DMS 273 (cell line): Measurements from ENCODE around the gene TWNK.
"Not testable (repeated sequence)": the region's sequence is repeated elsewhere in the genome, so short reads cannot be mapped to it uniquely, and the experiment has no call there.

Source experiments
- DNase-seq: peaks from one replicate; lab custom pipeline; 2025; ENCODE audit not compliant: unreplicated experiment; lab: John Stamatoyannopoulos, UW

The TWNK gene

GRCh38 chr10:100972904-100973535 lies 14.3 kb upstream of the TWNK start:
- DNase-seq: no peak

DNA sequence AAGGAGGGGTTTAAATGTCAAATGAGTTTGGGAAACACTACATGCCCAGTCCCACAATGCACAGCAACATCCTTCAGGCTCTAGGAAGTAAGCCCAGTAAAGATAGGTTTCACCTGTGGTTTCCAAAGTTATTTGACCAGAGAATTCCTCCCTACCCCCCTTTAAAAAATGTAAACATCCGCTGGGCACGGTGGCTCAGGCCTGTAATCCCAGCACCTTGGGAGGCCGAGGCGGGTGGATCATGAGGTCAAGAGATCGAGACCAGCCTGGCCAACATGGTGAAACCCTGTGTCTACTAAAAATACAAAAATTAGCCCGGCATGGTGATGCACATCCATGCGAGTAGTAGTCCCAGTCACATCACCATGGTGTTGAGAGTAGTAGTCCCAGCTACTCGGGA lies 11.9 kb upstream of the TWNK start:
- DNase-seq: not testable (repeated sequence)

- no peak for DNase-seq
Observed at GRCh38 chr10:100976906-100977305, 10.4 kb upstream of the TWNK start.

DNA sequence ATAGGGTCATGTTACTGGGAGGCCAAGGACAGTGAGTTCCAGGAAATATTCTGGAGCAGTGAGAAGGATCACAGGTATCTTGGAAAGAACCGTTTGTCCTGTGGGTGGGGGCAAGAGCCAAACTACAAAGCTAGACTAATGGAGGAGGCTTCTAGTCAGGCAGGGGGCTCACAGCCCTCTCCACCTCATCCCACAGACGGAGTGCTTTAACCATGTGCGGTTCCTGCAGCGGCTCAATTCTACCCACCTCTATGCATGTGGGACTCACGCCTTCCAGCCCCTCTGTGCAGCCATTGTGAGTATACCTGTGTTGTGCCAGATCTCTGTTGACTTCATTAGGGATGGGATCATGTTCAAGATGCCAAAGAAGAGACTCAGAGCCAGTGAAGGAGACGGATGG lies 9.9 kb upstream of the TWNK start:
- DNase-seq: no peak

DNA sequence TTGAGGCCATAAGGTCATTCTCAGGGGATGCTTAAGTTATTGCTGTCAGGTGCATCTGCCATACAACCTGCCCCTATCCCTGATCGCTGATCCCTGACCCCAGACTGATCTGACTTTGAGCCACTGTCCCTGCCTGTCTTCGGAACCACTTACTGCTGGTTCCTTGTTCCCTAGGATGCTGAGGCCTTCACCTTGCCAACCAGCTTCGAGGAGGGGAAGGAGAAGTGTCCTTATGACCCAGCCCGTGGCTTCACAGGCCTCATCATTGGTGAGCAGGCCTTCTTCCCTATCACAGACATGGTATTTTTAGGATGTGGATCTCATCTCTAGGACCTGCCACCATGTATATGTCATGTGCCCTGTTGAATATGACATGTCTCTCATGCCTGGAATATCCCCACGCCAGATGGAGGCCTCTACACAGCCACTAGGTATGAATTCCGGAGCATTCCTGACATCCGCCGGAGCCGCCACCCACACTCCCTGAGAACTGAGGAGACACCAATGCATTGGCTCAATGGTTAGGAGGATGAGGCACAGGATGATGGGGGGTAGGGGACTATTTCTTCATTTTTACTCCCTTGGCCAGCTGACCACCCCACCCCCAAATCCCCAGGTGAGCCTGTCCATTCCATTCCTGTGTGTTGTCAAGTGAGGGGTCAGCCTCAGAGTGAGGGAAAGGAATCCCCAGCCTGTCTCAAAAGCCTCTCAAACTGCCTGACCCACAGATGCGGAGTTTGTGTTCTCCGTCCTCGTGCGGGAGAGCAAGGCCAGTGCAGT lies 9.0 kb upstream of the TWNK start:
- no peak for DNase-seq

- no peak for DNase-seq
Observed at GRCh38 chr10:100978901-100979195, 8.5 kb upstream of the TWNK start.

GRCh38 chr10:100979791-100980272 lies 7.5 kb upstream of the TWNK start:
- DNase-seq: no peak

DNA sequence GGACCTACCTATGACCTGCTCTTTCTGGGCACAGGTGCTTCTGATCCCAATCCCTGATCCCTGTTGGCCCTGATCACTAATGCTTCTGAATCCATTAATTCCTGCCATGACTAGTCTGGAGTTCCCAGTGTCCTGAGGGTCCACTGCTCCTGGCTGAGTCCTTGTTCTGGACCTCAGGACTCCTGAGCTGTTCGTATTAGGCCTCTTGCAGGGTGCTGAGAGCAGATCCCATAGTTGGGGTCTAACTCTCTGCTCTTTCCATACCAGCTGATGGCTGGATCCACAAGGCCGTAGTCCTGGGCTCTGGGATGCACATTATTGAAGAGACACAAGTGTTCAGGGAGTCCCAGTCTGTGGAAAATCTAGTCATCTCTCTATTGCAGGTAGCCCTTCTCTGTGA lies 7.0 kb upstream of the TWNK start:
- no peak for DNase-seq

GRCh38 chr10:100980711-100981110 lies 6.6 kb upstream of the TWNK start:
- no peak for DNase-seq

GRCh38 chr10:100981178-100981772 lies 6.1 kb upstream of the TWNK start:
- DNase-seq: no peak

GRCh38 chr10:100982916-100983830 lies 4.2 kb upstream of the TWNK start:
- peak; percentile 50 for DNase-seq

GRCh38 chr10:100983868-100984671 lies 3.3 kb upstream of the TWNK start:
- DNase-seq: no peak

DNA sequence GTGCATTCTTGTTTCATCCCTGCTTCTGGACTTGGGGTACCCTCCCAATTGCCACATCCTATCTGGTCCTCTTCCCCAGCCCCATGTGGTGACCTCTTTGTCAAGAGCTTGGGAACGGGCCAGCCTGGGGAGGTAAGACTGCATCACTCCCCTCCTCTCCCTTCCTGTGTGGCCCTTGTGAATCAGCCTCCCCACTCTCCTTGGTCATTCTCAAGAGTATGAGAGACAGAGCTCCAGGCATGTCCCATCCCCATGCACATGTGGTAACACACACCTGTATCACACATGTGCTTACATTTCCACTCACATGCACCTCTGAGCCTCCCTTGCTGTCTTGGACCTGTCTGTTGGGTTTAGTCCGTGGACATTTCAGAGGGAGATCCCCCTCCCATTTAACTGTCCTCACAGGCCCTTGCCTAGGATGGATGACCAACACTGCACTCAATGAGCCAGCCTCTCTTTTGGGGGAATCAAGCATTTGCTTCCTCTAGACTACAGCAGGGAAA lies 2.6 kb upstream of the TWNK start:
- no peak for DNase-seq

- no peak for DNase-seq
Observed at GRCh38 chr10:100985336-100985735, 2.0 kb upstream of the TWNK start.

DNA sequence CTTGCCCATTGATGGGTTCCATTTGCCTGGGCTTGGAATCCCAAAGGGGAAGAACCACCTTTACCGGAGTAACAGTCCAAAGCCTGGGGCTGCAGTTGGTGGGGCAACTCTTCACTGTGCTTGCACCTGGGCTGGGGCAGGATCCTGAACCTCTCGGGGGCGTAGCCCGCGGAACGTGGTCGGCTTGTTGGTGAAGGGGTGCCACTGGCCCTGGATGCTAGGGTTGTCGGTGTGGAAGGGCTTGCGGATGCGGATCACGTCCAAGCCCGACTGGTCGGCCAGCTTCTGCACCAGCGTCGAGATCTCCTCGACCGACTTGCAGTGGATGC lies 756 bp upstream of the TWNK start:
- no peak for DNase-seq

DNA sequence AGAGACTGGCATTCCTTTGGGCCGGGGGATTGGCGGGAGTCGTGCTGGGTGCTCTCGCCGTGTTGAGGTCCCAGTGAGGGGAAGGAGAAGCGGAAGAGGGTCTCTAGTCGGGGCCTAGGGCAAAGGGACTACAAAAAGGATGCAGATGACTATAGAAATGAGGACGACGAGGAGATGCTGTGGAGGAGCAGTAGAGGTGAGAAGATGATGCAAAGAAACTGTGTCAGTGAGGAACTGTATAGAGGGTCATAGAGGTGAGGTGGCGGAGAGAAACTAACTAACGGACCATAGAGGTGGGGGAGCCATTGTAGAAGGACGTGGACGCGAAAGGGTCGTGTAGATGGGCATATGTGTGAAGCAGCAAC lies 324 bp downstream of the TWNK start:
- DNase-seq: no peak

DNA sequence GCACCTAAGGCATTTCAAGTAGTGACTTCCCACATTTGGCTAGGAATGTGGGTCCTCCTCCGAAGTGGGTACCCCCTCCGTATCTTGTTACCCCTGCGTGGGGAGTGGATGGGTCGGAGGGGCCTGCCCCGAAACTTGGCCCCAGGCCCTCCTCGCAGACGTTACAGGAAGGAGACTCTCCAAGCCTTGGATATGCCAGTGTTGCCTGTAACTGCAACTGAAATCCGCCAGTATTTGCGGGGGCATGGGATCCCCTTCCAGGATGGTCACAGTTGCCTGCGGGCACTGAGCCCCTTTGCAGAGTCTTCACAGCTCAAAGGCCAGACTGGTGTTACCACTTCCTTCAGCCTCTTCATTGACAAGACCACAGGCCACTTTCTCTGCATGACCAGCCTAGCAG lies 823 bp downstream of the TWNK start:
- DNase-seq: no peak

GRCh38 chr10:100989088-100989487 lies 1.7 kb downstream of the TWNK start:
- DNase-seq: no peak

DNA sequence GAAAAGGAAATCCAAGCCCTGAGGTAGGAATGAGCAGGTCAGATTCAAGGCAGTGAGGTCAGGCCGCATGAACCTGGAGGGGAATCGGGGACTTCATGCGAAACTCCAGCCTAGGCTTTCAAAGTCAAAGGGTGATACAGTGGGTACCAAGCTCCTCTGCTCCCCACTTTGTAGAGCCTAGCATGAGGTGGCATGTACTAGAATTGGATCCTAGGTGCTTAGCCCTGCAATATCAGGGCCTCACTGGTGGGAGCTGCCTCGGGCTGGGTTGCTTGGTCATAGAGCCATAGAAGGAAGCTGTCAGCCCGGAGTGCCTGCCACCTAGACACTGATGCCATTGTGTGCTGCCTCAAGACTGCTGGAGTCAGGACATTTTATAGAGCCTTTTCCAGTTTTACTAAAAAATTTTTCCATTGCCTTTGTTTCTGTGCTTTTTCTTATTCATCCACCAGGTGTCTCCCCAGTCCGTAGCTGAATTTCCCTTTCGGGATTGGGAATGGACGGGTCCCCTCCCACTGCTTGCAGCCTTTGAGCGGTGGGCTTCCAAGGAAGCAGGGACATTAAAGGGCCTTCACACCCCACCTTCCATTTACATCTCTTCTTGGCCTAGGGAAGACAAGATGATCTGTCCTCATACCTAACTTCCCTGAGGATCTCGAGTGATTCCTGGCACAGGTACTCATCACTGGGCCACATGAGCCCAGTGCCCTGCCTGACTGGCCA lies 6.8 kb downstream of the TWNK start:
- peak; percentile 58 for DNase-seq

GRCh38 chr10:100995181-100995580 lies 7.8 kb downstream of the TWNK start:
- no peak for DNase-seq
